GM20431 (cell line): ENCODE measurements around the gene SNPH.

ENCODE experiments used
- in situ Hi-C: fragments of 300-500 bp; cut with MseI, MboI; formaldehyde crosslinking; loops from one replicate; pipeline ENCODE4 v1.15.0; 2020; ENCODE audit warnings: low sequenced_read_pairs; ENCODE audit not compliant: unreplicated experiment

The SNPH gene

GRCh38 chr20:1264727-1265126 lies 1.4 kb upstream of the SNPH start:
- in situ Hi-C loops: no loop called here

- in situ Hi-C loops: no loop called here
These were observed 723 bp upstream of the SNPH start for GRCh38 chr20:1265226-1265915.

- in situ Hi-C loops: no loop called here
These were observed 253 bp upstream of the SNPH start for GRCh38 chr20:1265916-1266166.

DNA sequence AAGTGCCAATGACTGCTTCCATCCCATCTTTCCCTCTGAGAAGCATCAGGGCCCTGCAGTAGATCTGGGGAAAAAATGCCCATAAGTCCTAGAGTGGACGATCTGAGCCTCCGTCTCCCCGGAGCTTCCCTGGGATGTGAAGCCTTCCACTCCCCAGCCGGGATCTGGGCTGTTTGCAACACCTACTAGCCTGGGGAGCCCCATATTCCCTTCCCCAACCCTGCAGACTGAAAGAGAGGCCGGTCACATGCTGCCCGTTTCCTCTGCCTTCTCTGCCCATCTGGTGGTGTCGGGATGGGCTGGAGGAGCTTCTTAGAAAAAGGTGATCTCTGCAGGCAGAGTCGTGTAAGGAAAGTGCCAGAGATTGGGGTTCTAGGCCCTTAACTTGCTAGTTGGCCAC lies 1.1 kb downstream of the SNPH start:
- in situ Hi-C loops: no loop called here

- in situ Hi-C loops: no loop called here
These were observed 1.8 kb downstream of the SNPH start for GRCh38 chr20:1267809-1268374.

DNA sequence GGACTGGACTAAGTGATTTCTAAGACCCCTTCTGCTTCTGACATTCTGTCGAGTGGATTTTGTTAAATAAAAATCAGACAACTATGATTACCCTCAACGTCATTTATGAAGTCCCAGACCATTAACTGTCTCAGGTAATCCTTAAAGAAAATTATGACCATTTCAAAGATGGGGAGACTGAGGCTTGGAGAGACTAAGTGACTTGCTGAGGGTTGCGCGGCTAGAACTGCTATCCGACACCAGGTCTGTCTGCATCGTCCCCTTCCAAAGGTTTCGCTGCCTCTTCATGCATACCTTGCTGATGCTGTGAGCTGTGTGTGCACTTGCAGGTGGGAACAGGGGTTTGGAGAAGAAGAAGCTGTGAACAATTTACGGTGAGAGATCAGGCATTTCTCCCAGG lies 3.1 kb downstream of the SNPH start:
- in situ Hi-C loops: no loop called here

- in situ Hi-C loops: no loop called here
These were observed 3.8 kb downstream of the SNPH start for GRCh38 chr20:1269850-1270249.

GRCh38 chr20:1272368-1273100 lies 6.4 kb downstream of the SNPH start:
- in situ Hi-C loops: no loop called here

DNA sequence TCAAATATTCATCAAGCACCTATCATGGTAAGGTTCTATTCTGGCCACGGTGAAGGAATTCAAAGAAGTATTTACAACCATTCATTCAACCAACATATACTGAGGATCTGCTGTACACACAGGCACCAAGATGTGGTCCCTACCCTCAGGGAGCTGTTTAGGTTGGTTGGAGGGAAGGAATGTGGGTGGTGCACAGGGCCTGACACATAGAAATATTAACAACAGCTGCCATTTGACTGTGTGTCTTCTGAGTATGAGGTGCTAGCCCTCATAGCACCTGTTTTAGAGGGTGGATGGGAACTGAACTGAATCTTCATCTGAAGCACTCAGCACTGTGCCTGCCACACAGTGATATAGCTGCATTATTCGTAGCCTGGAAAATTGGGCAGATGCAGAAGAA lies 7.3 kb downstream of the SNPH start:
- in situ Hi-C loops: no loop called here

DNA sequence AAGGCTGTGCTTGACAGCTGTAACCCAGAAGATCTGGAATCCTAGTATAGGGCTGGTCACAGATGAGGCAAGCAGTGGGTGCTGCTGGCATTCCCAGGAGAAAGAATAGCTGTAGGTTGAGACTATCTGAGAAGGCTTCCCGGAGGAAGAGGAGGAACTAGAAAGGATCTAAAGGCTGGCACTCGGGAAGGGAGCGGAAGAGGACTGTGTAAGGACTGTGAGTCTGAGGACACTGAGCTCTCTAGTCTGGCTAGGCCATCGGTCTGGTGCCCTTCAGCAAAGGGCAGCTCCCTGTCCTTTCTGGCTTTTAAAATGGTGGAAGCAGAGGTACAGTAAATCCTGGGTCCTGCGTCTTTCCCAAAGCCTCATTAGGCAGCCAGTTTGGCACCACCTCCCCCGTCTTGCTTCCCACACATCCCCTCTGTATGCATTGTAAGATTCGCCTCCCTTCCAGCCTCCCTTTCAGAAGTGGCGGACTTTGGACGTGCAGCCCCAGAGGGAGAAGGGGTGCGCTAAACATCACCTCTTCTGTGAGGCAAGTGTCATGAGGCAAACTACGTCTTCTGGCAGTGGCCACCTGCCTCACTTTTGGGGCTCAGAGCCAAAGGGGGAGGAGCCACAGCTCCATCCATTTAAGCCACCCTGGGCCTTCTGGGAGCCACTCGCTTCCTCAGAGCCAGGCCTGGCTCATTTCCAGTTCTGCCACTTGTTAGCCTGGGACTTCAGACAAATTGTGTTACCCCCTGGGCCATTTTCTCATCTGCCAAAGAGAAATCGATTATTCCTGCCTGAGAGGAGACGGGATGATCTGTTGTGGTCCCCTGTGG lies 8.6 kb downstream of the SNPH start:
- in situ Hi-C loops: no loop called here

DNA sequence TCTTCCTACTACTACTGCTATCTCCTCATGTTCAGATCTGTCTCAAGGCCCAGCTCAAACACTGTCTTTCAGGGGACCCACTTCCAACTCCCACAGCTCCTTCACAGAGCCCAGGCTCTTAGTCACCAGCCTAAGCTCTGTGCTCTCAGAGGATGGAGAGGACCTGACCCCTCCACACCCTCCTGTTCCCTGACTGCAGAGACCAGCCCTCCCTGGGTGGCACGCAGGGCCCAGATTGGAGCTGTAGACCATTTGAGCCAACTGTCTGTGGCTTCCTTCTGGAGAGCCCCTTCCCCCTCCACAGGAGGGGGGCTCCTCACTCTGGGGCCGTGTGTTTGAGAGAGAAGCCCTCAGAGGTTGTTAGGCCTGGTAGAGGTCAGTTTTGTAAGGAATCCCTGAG lies 9.8 kb downstream of the SNPH start:
- in situ Hi-C loops: no loop called here

DNA sequence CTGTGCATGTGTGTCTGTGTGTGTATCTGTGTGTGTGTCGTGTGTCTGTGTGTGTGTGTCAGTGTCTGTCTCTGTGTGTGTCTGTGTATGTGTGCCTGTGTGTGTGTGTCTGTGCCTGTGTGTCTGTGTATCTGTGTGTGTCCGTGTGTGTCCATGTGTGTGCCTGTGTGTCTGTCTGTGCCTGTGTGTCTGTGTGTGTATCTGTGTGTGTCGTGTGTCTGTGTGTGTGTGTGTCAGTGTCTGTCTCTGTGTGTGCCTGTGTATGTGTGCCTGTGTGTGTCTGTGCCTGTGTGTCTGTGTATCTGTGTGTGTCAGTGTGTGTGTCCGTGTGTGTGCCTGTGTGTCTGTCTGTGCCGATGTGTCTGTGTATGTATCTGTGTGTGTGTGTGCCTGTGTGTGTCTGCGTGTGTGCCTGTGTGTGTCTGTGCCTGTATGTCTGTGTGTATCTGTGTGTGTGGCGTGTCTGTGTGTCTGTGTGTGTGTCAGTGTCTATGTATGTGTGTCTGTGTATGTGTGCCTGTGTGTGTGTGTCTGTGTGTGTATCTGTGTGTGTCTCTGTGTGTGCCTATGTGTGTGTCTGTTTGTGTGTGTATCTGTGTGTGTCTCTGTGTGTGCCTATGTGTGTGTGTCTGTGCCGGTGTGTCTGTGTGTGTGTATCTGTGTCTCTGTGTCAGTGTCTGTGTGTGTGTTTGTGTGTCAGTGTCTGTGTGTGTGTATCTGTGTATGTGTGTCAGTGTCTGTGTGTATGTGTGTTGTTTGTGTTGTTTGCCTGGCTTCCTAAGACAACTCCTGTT lies 11.6 kb downstream of the SNPH start:
- in situ Hi-C loops: no loop called here

DNA sequence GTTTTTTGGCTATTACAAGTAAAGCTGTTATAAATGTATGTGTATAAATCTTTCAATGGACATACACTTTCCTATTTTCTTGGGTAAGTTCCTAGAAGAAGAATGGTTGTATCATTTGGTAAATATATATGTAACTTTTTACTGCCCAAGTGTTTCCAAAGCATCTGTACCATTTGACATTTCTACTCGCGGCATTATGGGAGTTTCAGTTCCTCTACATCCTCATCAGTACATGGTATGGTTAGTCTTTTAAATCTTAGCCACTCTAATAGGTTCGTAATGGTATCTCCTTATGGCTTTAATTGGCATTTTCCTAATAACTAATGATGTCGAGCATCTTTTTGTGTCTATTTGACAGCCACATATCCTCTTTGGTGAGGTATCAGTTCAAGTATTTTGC lies 12.9 kb downstream of the SNPH start:
- in situ Hi-C loops: no loop called here

DNA sequence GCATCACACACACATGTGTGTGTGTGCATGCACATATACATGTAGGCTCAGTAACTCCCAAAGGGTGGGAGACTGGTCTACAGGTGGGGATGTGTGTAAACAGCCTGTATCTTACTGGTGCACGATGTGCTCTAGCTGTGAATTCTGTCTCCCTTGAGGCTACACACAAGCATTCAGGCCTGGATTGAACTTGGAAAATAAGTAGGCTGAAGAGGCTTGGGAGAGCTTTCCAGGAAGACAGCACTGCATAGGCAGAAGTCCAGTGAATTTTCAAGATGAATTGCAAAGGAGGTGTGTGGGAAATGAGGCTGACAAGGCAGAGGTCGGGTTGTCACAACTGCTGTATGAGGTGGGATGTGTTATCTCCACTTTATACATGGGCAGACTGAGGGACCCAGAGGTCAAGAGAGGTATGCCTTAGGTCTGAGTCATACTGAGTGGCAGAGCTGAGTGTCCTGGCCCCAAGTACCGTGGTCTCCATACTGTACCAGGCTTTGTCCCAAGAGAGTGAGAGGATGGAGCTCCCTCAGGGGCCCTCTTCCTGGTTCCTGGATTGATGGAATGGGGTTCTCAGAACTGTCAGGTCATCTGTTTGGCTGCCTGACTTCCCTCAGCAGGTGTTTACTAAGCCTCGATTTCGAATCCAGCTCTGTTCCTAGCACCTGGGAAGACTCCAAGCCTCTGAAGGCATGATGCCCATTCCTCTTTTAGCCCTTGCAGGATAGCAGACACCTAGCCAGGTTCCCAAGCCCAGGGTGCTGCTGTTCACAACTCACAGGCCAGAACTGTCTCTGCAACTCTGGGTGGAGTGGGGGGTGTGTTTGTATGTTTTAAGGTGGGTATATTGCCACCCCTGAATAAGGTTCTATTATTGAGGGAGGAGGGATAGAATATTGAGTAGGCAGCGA lies 14.4 kb downstream of the SNPH start:
- in situ Hi-C loops: no loop called here

GRCh38 chr20:1281279-1282057 lies 15.4 kb downstream of the SNPH start:
- in situ Hi-C loops: no loop called here

DNA sequence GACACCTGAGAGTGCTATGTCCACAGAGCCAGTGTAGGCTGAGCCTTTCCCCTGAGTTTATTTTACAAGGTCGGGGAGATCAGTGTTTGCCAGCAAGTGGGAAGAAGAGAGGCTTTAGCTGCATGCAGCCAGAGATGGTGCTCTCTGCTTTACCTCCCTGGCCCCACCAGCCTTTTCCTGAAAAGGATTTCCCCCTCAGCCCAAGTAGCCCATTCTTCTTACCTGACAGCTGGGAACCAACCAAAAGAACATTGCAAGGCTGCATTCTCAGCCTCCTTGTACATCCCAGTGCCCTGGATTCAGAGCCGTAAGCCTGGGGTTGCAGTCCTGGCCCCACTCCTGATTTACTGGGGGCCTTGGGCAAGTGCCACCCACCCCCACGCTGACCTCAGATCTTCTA lies 16.9 kb downstream of the SNPH start:
- in situ Hi-C loops: no loop called here

DNA sequence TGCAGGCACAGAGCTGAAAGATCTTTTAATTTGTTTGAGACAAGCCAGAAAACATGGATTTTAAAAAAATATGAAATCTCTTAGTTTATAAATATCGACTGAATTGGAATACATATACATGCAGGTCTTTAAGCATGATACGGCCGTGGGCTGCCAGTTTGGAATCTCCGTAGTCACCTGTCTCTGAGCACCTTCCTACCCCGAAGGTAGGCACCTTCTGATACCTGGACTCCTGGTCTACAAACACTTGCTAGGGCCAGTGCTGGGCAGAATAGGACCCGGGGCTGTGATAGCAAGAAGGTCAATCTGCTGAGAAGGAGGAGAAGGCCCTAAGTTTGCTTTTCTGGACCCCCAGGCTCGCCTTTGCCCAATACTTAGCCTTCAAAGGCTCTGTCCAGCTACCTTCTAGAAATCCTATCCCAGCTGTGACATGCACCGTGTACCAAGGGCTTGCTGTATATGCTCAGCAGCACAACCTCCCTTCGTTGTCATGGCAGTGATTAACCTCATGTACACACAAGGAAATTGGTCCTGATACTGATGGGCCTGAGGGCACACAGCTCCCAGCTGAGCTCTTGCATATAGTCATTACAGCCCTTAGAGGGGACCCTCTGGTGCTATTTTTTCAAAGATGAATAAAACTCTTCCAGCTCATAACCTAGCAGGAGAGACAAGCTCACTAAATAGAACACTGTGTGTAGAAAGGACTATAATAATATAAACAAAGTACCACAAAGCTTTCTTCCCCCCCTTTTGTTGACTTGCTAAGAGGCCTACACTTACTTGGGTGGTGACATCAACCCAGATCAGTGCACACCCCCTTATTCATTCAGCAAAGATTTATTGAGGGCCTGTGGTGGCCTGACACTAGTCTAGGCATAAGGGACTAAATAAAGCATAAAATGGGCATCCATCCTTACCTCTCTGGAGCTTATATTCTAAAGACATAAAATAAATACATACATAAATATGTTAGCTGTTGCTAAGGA lies 17.7 kb downstream of the SNPH start:
- in situ Hi-C loops: no loop called here
